ENCODE results near the gene CIT. TPM values are rescaled to one million over a fixed set of nuclear protein-coding genes. Genes with fewer than 3 reads are reported as not detected.
"Not testable (repeated sequence)": the region's sequence is repeated elsewhere in the genome, so short reads cannot be mapped to it uniquely, and the experiment has no call there.

CIT gene
- total RNA-seq, 1 donor from 2014 or later: 53.5 TPM

- no peaks in the 10 kb centered on the region for H3K36me3 Mint-ChIP-seq (ENCODE audit: low read depth)
- no peaks in the 10 kb centered on the region for H3K9me3 Mint-ChIP-seq
- H3K27me3 Mint-ChIP-seq (ENCODE audit: low read depth): peaks cover 44% of the 10 kb centered on the region
- H3K27ac Mint-ChIP-seq: no peak overlapping the region
- no peak overlapping the region for H3K4me3 Mint-ChIP-seq (ENCODE audit: low read depth)
- no peak for DNase-seq (ENCODE audit: low spot score)
- no peaks in the 10 kb centered on the region for H3K4me1 Mint-ChIP-seq (ENCODE audit: low read depth)
- intact Hi-C loops (cut with micrococcal nuclease): no loop called here
Measured at GRCh38 chr12:119885549-119885948, 8.4 kb upstream of the CIT start.

GRCh38 chr12:119883791-119884190, 6.7 kb upstream of the CIT start:
- peaks cover 40% of the 10 kb centered on the region for H3K27me3 Mint-ChIP-seq (ENCODE audit: low read depth)
- H3K36me3 Mint-ChIP-seq (ENCODE audit: low read depth); H3K4me1 Mint-ChIP-seq (ENCODE audit: low read depth); DNase-seq (ENCODE audit: low spot score); H3K27ac Mint-ChIP-seq; H3K4me3 Mint-ChIP-seq (ENCODE audit: low read depth); H3K9me3 Mint-ChIP-seq; intact Hi-C loops (cut with micrococcal nuclease): not testable (repeated sequence)

GRCh38 chr12:119883237-119883636, 6.1 kb upstream of the CIT start:
- Mint-ChIP-seq H3K27ac (no peak overlapping the region), H3K27me3 (ENCODE audit: low read depth) (peaks cover 39% of the 10 kb centered on the region), H3K4me1 (ENCODE audit: low read depth) (no peaks in the 10 kb centered on the region), H3K4me3 (ENCODE audit: low read depth) (no peak overlapping the region), H3K9me3 (no peaks in the 10 kb centered on the region), H3K36me3 (ENCODE audit: low read depth) (no peaks in the 10 kb centered on the region)
- DNase-seq (ENCODE audit: low spot score): no peak
- intact Hi-C loops (cut with micrococcal nuclease): no loop called here

DNA sequence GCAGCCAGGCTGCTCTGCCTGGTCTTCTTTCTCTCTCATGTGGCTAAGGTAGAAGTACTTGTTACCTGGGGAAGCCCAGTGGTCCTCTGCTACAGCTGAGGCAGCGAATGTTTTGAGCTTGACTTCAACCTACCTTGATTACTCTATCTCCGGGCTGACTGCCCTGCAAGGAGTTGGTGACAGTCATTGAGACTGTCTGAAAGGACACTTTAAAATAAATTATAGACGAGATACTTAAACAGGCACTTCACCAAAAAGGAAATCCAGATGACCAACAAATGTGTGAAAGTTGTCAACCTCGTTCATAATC, 474 bp upstream of the CIT start:
- Mint-ChIP-seq H3K4me3 (ENCODE audit: low read depth) (peak overlapping the region; percentile 93), H3K27me3 (ENCODE audit: low read depth) (peaks cover 16% of the 10 kb centered on the region), H3K4me1 (ENCODE audit: low read depth) (peaks cover 17% of the 10 kb centered on the region)

GRCh38 chr12:119870457-119870856, 6.7 kb downstream of the CIT start:
- intact Hi-C loops (cut with micrococcal nuclease): no loop called here
- H3K36me3 Mint-ChIP-seq (ENCODE audit: low read depth): peaks cover 62% of the 10 kb centered on the region
- no peak overlapping the region for H3K27ac Mint-ChIP-seq

More for the DNA sequence above, 474 bp upstream of the CIT start:
- intact Hi-C loops (cut with micrococcal nuclease): no loop called here
- Mint-ChIP-seq H3K9me3 (no peaks in the 10 kb centered on the region), H3K36me3 (ENCODE audit: low read depth) (peaks cover 25% of the 10 kb centered on the region), H3K27ac (peak overlapping the region; percentile 17)
- no peak for DNase-seq (ENCODE audit: low spot score)

DNA sequence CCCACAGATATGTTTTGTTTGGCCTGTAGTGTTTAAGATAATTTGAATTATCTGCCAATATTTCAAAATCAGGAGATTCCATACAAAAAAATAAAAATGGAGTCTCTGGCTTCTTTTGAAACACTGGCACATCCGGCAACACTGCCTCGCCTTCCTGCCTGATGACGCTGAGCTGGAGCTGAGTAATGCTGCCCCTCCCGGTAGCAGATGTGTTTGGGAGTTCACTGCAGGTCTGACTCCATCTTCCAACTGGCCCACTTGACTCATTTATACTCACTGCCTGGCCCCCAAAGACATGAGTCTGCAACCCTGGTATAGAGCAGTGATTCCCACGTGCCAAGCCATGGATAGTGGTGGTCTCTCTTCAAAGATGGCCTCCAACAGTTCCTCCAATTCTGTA, 7.4 kb downstream of the CIT start:
- Mint-ChIP-seq H3K27ac (no peak overlapping the region), H3K9me3 (no peaks in the 10 kb centered on the region), H3K4me3 (ENCODE audit: low read depth) (no peak overlapping the region), H3K36me3 (ENCODE audit: low read depth) (peaks cover 63% of the 10 kb centered on the region), H3K4me1 (ENCODE audit: low read depth) (no peaks in the 10 kb centered on the region), H3K27me3 (ENCODE audit: low read depth) (no peaks in the 10 kb centered on the region)
- DNase-seq (ENCODE audit: low spot score): no peak
- intact Hi-C loops (cut with micrococcal nuclease): no loop called here

More at GRCh38 chr12:119870457-119870856, 6.7 kb downstream of the CIT start:
- Mint-ChIP-seq H3K4me3 (ENCODE audit: low read depth) (no peak overlapping the region), H3K4me1 (ENCODE audit: low read depth) (peaks cover 3% of the 10 kb centered on the region), H3K9me3 (no peaks in the 10 kb centered on the region), H3K27me3 (ENCODE audit: low read depth) (no peaks in the 10 kb centered on the region)
- no peak for DNase-seq (ENCODE audit: low spot score)

DNA sequence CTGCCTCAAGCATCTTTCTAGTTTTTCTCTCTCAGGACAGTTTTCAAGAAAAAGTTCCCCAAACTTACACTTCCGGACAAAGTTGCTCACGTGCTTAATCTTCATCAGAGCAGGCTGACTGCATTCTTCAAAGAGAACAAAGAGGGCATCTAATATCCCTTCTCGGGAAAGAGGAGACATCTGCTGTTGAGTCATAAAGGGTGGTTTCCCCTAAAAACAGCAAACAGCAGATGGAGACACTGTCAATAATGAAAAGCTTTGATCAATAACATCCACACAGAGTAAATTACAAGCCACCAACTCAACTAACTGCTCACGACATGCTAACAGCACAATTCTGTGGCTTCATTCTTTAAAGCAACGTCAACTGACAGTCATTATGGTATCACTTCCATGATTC, 8.1 kb downstream of the CIT start:
- no peak for DNase-seq (ENCODE audit: low spot score)
- Mint-ChIP-seq H3K4me3 (ENCODE audit: low read depth) (no peak overlapping the region), H3K36me3 (ENCODE audit: low read depth) (peaks cover 65% of the 10 kb centered on the region), H3K27me3 (ENCODE audit: low read depth) (no peaks in the 10 kb centered on the region), H3K4me1 (ENCODE audit: low read depth) (no peaks in the 10 kb centered on the region), H3K9me3 (no peaks in the 10 kb centered on the region), H3K27ac (no peak overlapping the region)
- intact Hi-C loops (cut with micrococcal nuclease): no loop called here

- Mint-ChIP-seq H3K4me1 (ENCODE audit: low read depth) (no peaks in the 10 kb centered on the region), H3K9me3 (no peaks in the 10 kb centered on the region), H3K4me3 (ENCODE audit: low read depth) (no peak overlapping the region), H3K27me3 (ENCODE audit: low read depth) (no peaks in the 10 kb centered on the region), H3K27ac (no peak overlapping the region), H3K36me3 (ENCODE audit: low read depth) (peaks cover 52% of the 10 kb centered on the region)
- intact Hi-C loops (cut with micrococcal nuclease): no loop called here
- DNase-seq (ENCODE audit: low spot score): no peak
Measured at GRCh38 chr12:119864591-119864990, 12.5 kb downstream of the CIT start.

GRCh38 chr12:119859241-119859640, 17.9 kb downstream of the CIT start:
- DNase-seq (ENCODE audit: low spot score): no peak
- no peaks in the 10 kb centered on the region for H3K9me3 Mint-ChIP-seq
- peaks cover 4% of the 10 kb centered on the region for H3K4me1 Mint-ChIP-seq (ENCODE audit: low read depth)
- no peak overlapping the region for H3K4me3 Mint-ChIP-seq (ENCODE audit: low read depth)
- H3K36me3 Mint-ChIP-seq (ENCODE audit: low read depth): peaks cover 46% of the 10 kb centered on the region
- intact Hi-C loops (cut with micrococcal nuclease): no loop called here
- H3K27me3 Mint-ChIP-seq (ENCODE audit: low read depth): no peaks in the 10 kb centered on the region
- H3K27ac Mint-ChIP-seq: no peak overlapping the region

DNA sequence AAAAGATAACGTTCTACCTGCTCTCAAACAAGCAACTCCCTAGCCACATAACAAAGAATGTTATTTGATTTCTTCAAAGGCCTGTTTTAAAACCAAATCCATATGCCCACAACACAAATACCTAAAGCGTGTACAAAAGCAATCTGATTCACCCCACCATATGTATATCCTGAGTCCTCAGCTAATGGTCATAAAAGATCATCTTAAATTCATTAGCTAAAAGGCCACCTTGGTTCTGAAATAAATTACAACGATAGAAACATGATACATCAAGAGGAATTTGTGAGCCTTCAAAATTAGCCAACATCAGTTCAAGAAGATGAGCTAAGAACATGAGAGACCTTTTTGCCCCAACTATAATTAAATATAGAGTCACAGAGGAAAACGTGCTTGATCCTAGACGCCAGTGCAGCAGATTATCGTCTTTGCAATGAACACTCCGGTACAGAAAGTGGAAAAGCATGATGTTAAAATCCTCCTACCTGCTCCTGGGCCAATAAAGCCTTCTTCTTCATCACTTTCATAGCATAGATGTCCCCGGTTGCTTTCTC, 20.0 kb downstream of the CIT start:
- intact Hi-C loops (cut with micrococcal nuclease): no loop called here
- Mint-ChIP-seq H3K9me3 (no peaks in the 10 kb centered on the region), H3K4me1 (ENCODE audit: low read depth) (peaks cover 4% of the 10 kb centered on the region), H3K36me3 (ENCODE audit: low read depth) (peaks cover 42% of the 10 kb centered on the region), H3K27me3 (ENCODE audit: low read depth) (no peaks in the 10 kb centered on the region), H3K27ac (no peak overlapping the region), H3K4me3 (ENCODE audit: low read depth) (no peak overlapping the region)
- DNase-seq (ENCODE audit: low spot score): no peak

GRCh38 chr12:119850330-119850729, 26.8 kb downstream of the CIT start:
- intact Hi-C loops (cut with micrococcal nuclease): no loop called here
- DNase-seq (ENCODE audit: low spot score): no peak
- Mint-ChIP-seq H3K4me3 (ENCODE audit: low read depth) (no peak overlapping the region), H3K9me3 (no peaks in the 10 kb centered on the region), H3K27me3 (ENCODE audit: low read depth) (no peaks in the 10 kb centered on the region), H3K36me3 (ENCODE audit: low read depth) (peaks cover 45% of the 10 kb centered on the region), H3K27ac (no peak overlapping the region), H3K4me1 (ENCODE audit: low read depth) (no peaks in the 10 kb centered on the region)

DNA sequence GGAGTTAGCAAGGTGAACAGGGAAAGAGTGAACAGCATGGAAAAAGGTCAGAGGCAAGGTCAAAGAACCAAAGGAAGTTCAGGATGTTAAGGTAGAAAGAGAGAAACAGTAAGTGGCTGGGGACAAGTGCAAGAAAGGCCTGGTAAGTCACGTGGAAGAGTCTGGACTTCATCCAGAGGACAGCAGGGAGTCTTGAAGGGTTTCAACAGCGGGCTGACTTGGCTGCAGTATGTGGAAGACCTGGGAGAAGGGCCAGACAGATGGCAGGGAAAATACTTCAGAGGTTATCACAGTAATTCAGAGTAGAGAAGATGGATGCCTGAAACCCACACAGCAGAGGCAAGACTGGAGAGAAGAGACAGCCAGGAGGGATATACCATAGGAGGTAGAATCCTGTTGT, 34.0 kb downstream of the CIT start:
- Mint-ChIP-seq H3K9me3 (peaks cover 4% of the 10 kb centered on the region), H3K27ac (no peak overlapping the region), H3K36me3 (ENCODE audit: low read depth) (peaks cover 71% of the 10 kb centered on the region), H3K27me3 (ENCODE audit: low read depth) (no peaks in the 10 kb centered on the region), H3K4me3 (ENCODE audit: low read depth) (no peak overlapping the region), H3K4me1 (ENCODE audit: low read depth) (no peaks in the 10 kb centered on the region)
- intact Hi-C loops (cut with micrococcal nuclease): no loop called here
- no peak for DNase-seq (ENCODE audit: low spot score)

GRCh38 chr12:119842380-119842779, 34.7 kb downstream of the CIT start:
- no peak overlapping the region for H3K27ac Mint-ChIP-seq
- peaks cover 4% of the 10 kb centered on the region for H3K9me3 Mint-ChIP-seq
- DNase-seq (ENCODE audit: low spot score): no peak
- no peak overlapping the region for H3K4me3 Mint-ChIP-seq (ENCODE audit: low read depth)
- no peaks in the 10 kb centered on the region for H3K4me1 Mint-ChIP-seq (ENCODE audit: low read depth)
- intact Hi-C loops (cut with micrococcal nuclease): no loop called here
- H3K36me3 Mint-ChIP-seq (ENCODE audit: low read depth): peaks cover 67% of the 10 kb centered on the region
- no peaks in the 10 kb centered on the region for H3K27me3 Mint-ChIP-seq (ENCODE audit: low read depth)
